ENCODE measurements around the gene ARHGAP10. TPM values are rescaled to one million over a fixed set of nuclear protein-coding genes. Genes with fewer than 3 reads are reported as not detected.

Gene ARHGAP10
- total RNA-seq = 20.3 TPM
- polyA plus RNA-seq (ENCODE audit: insufficient read depth, low read depth, low replicate concordance) = 13.4 TPM
- long read RNA-seq, donor 1 = 0 reads
- long read RNA-seq, donor 2, partial matches to known transcripts = 0 of 2 reads
- long read RNA-seq, donor 2, other reads (novel, unspliced or antisense) = 0 of 2 reads
- long read RNA-seq, donor 3, partial matches to known transcripts = 0 of 3 reads
- long read RNA-seq, donor 3, other reads (novel, unspliced or antisense) = 0 of 3 reads
- long read RNA-seq, donor 4 = 0 reads
- long read RNA-seq, donor 5 = 0 reads
- long read RNA-seq, donor 6 = 0 reads
- long read RNA-seq, donor 7, partial matches to known transcripts = 6 of 12 reads
- long read RNA-seq, donor 7, other reads (novel, unspliced or antisense) = 4 of 12 reads
- long read RNA-seq, donor 8, partial matches to known transcripts = 0 of 2 reads
- long read RNA-seq, donor 8, other reads (novel, unspliced or antisense) = 0 of 2 reads
- long read RNA-seq, donor 9, partial matches to known transcripts = 0 of 1 reads
- long read RNA-seq, donor 9, other reads (novel, unspliced or antisense) = 0 of 1 reads
- long read RNA-seq, donor 10, partial matches to known transcripts = 11 of 13 reads
- long read RNA-seq, donor 10, other reads (novel, unspliced or antisense) = 0 of 13 reads

- H3K9ac ChIP-seq (ENCODE audit: low read length in 3 of 3) = peak within 1 kb of the TSS; percentile 65 to 84 (median 71)
- no peaks in the 10 kb centered on the region for H3K36me3 ChIP-seq (ENCODE audit: control insufficient read depth in 2 of 3, insufficient read depth in 3 of 3, low read length in 3 of 3)
- DNase-seq = peak; percentile 76 to 91 (median 85)
- TF ChIP-seq CTCF (IDR thresholded peaks at IDR 0.05; ENCODE audit: borderline replicate concordance, extremely low read depth, insufficient read depth) = no peak
- peak within 1 kb of the TSS; percentile 87 to 91 for H3K27ac ChIP-seq (ENCODE audit: low read depth in 2 of 2, low read length in 2 of 2)
- H3K4me3 ChIP-seq (ENCODE audit: low read length in 3 of 3) = peak within 1 kb of the TSS; percentile 84 to 85 (median 85)
- H3K27me3 ChIP-seq (ENCODE audit: control insufficient read depth, insufficient read depth, low read length) = no peaks in the 10 kb centered on the region
- intact Hi-C loops (cut with DNase I) = no loop called here
- H3K4me1 ChIP-seq (ENCODE audit: control insufficient read depth in 2 of 3, insufficient read depth in 2 of 3, low read depth in 1 of 3, low read length in 3 of 3) = peaks cover 3 to 7% (median 6%) of the 10 kb centered on the region in 3 donors
- H3K9me3 ChIP-seq (ENCODE audit: control insufficient read depth in 2 of 3, insufficient read depth in 1 of 3, low read length in 3 of 3) = no peaks in the 10 kb centered on the region
- FAIRE-seq = no peak
Measured at GRCh38 chr4:147731580-147732517, at the start of gene ARHGAP10. Gene ARHGAP10 (plus strand): TSS chr4:147732088. CDS start chr4:147732302, 214 bp downstream.

GRCh38 chr4:147682755-147683154 lies 49.1 kb upstream of the ARHGAP10 start:
- FAIRE-seq (no peak), DNase-seq (no peak)
- intact Hi-C loops (cut with DNase I) = no loop called here
- H3K4me3 ChIP-seq (ENCODE audit: low read length in 3 of 3) = peak overlapping the region; percentile 43 to 90 (median 73)
- H3K9me3 ChIP-seq (ENCODE audit: control insufficient read depth in 2 of 3, insufficient read depth in 1 of 3, low read length in 3 of 3) = no peaks in the 10 kb centered on the region
- H3K36me3 ChIP-seq (ENCODE audit: control insufficient read depth in 2 of 3, insufficient read depth in 3 of 3, low read length in 3 of 3) = peaks cover 0 to 4% (median 0%) of the 10 kb centered on the region in 3 donors
- no peak overlapping the region for H3K27ac ChIP-seq (ENCODE audit: low read depth in 2 of 2, low read length in 2 of 2)
- TF ChIP-seq CTCF (IDR thresholded peaks at IDR 0.05; ENCODE audit: borderline replicate concordance, extremely low read depth, insufficient read depth) = no peak
- H3K4me1 ChIP-seq (ENCODE audit: control insufficient read depth in 2 of 3, insufficient read depth in 2 of 3, low read depth in 1 of 3, low read length in 3 of 3) = peaks cover 0 to 9% (median 3%) of the 10 kb centered on the region in 3 donors
- no peaks in the 10 kb centered on the region for H3K27me3 ChIP-seq (ENCODE audit: control insufficient read depth, insufficient read depth, low read length)
- H3K9ac ChIP-seq (ENCODE audit: low read length in 3 of 3) = peak overlapping the region in 2 of 3 donors; percentile 74 to 81

- H3K27ac ChIP-seq (ENCODE audit: low read depth in 2 of 2, low read length in 2 of 2) = peak overlapping the region; percentile 66 to 95
- H3K4me3 ChIP-seq (ENCODE audit: low read length in 3 of 3) = peak overlapping the region; percentile 73 to 94 (median 90)
- no peaks in the 10 kb centered on the region for H3K27me3 ChIP-seq (ENCODE audit: control insufficient read depth, insufficient read depth, low read length)
- no peak for TF ChIP-seq CTCF (IDR thresholded peaks at IDR 0.05; ENCODE audit: borderline replicate concordance, extremely low read depth, insufficient read depth)
- H3K9me3 ChIP-seq (ENCODE audit: control insufficient read depth in 2 of 3, insufficient read depth in 1 of 3, low read length in 3 of 3) = no peaks in the 10 kb centered on the region
- intact Hi-C loops (cut with DNase I) = no loop called here
- DNase-seq (peak in 4 of 5 donors; percentile 16 to 52 (median 48)), FAIRE-seq (no peak)
- peak overlapping the region; percentile 74 to 93 (median 81) for H3K9ac ChIP-seq (ENCODE audit: low read length in 3 of 3)
- peaks cover 0 to 4% (median 0%) of the 10 kb centered on the region in 3 donors for H3K36me3 ChIP-seq (ENCODE audit: control insufficient read depth in 2 of 3, insufficient read depth in 3 of 3, low read length in 3 of 3)
- H3K4me1 ChIP-seq (ENCODE audit: control insufficient read depth in 2 of 3, insufficient read depth in 2 of 3, low read depth in 1 of 3, low read length in 3 of 3) = peaks cover 0 to 9% (median 3%) of the 10 kb centered on the region in 3 donors
Measured at GRCh38 chr4:147683188-147683591, 48.7 kb upstream of the ARHGAP10 start.

Data from kidney (tissue), 22 donors.